NCI-H69 (cell line): Measurements from ENCODE around the gene B3GALT5.

ENCODE experiments used
- DNase-seq: peaks from one replicate; lab custom pipeline; 2025; lab: John Stamatoyannopoulos, UW

The B3GALT5 gene

DNA sequence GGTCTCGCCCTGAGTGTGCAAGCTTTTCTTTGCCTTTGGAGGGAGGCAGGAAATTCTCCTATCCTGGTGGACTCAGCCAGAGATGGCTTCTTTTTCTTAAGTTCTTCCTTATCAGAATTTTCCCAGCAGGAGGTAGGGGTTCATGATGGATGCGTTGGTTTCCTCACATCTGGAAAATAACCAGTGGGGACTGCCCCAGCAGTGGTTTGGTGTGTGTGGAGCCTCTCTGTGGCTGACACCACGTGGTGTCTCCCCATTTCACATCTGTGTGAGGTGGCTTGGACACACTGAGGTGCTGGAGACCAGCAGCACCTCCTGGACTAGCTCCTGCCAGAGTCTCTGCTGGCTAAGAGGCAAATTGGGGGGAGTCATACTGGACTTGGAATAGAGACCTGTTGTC, 32.6 kb downstream of the B3GALT5 start:
- no peak for DNase-seq

DNA sequence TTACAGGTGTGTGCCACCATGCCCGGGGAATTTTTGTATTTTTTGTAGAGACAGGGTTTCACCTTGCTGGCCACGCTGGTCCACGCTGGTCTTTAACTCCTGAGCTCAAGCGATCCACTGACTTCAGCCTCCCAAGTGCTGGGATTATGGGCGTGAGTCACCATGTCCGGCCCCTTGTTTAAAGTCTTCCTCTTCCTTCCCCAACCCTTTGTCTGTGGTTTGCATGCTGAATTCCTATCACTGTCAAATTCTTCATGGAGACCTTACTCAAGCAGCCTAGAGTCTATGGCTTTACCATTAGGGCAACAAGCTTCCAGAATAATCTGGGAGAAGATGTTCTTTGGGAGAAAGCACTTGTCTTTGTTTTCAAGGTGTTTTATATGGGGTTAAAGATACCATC, 34.7 kb downstream of the B3GALT5 start:
- no peak for DNase-seq

DNA sequence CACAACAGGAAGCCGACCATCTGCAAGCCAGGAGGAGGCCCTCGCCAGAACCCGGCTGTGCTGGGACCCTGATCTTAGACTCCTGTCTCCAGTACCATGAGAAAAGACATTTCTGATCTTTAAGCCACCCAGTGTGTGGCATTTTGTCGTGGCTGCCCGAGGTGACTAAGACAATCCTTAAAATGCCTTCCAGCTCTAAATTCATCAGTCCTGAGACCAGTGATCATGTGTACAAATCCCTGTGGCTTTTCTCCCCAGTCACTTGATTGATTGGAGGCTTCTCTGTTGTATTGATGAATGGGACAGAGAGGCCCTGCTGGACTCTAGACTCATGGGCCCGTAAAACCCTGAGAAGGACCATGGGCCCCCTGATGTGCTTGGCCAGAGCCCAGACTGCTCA, 36.1 kb downstream of the B3GALT5 start:
- no peak for DNase-seq

DNA sequence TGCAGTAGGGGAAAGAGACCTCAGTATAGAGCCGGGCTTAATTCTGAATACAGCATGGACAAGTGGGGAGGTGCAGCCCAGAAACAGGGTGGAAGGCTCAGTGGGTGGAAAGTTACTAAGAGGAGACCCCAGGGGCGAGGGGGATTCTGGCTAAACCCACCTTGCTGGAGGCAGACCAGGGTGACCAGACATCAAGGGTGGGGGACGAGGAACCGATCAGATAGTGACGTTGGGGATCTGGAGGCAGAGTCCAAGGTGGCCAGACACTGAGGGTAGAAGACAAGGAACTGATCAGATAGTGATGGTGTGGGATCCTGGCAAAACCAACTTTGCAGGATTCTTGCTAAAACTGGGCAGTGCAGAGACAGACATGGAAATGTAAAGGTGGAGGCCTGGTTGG, 36.8 kb downstream of the B3GALT5 start:
- DNase-seq = no peak

DNA sequence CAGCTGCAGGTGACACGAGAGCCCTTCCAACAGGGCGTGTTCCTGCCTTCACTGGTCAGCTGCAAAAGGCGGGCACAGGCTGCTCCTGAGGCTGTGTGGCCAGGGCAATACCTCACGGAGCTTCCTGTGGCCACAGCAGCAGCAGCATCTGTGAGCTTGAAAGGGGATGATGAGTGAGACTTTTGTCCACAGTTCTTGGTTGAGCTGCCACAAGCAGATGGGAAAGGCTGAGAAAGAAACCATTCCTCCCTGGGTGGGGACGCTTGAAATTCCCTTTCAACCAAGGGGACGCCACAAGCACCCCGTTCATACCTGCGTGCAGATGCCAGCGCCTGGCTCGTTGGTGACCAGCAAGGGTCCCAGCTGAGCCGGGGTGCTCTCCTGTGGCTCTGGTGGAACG, 37.6 kb downstream of the B3GALT5 start:
- DNase-seq = no peak

DNA sequence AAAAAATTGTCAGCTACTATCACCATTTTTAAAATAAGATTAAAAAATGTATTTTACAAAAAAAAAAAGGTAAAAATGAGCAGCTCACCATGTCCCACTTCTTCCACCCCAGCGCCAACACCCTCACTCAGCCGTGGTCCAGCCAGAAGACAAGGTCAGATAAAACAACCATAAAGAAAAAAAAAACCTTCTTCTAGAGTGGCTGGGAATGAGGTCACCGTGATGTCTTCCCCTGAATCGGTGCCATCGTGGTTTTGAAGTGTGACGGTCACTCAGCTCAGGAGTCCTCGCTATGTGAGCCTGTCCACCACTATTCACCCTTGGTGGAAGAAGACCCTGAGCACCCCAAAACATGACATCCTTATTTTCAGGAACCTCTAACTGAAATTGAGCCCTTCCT, 38.1 kb downstream of the B3GALT5 start:
- DNase-seq = no peak

DNA sequence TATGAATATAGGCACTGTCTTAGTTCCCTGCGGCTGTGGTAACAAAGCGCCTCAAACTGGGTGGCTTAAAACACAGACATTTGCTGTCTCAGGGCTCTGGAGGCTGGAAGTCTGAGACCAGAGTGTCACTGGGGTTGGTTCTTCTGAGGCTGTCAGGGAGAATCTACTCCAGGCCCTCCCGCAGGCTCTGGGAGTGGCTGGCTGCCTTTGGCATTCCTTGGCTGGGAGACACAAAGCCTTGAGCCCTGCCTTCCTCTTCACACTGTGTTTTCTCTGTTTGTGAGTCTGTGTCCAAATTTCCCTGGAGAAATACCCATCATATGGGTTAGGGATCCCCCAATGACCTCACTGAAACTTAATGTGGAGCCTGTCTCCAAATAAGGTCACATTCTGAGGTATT, 38.5 kb downstream of the B3GALT5 start:
- no peak for DNase-seq

DNA sequence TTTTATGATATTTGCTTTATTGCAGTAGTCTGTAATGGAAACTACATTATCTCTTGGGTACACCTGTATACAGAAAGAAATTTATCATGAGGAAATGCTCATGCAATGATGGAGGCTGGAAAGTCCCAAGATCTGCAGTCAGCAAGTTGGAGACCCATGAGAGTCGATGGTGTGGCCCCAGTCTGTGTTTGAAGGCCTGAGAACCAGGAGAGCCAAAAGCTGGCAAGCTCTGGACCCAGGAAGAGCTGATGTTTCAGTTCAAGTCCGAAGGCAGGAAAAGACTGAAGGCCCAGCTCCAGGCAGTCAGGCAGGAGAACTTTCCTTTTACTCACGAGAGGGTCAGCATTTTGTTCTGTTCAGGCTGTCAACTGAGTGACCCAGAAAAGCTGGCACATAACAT, 42.2 kb downstream of the B3GALT5 start:
- DNase-seq = no peak

DNA sequence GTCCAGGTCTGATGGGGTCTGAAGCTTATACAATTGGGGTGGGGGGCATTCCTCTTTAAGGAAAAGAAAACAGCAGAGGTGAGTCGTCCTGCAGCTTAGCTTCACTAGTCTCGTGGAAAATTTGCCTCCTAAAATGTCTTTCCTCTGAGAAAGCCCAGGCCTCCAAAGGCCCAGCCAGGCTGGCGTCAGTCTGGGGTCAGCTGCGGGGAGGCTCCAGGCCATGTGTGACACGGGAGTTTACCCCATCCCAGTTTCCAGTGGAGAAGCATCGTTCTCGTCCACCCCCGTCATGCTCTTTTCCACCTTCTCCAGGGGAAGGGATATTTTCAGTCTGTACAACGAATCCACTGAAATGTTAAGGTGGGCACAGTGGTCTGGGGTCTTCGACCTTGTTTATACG, 42.8 kb downstream of the B3GALT5 start:
- no peak for DNase-seq

DNA sequence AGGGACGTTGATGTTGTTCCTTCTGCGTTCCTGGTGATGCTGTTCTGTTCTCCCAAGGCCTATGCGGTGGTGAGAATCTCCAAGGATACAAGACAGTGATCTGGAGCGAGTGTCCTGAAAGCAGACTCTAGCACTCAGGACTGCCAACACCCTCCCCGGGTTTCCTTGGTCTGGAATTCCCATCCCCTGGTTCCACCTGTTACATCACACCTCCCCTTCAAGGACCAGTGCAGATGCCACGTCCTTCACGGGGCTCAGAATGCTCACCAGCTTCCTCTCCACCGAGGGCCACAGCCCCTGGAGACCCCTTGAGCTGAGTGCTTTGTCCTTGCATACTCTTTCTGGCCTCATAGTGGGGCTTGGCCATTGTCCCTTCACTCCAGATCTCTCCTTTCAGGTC, 43.5 kb downstream of the B3GALT5 start:
- DNase-seq = no peak

DNA sequence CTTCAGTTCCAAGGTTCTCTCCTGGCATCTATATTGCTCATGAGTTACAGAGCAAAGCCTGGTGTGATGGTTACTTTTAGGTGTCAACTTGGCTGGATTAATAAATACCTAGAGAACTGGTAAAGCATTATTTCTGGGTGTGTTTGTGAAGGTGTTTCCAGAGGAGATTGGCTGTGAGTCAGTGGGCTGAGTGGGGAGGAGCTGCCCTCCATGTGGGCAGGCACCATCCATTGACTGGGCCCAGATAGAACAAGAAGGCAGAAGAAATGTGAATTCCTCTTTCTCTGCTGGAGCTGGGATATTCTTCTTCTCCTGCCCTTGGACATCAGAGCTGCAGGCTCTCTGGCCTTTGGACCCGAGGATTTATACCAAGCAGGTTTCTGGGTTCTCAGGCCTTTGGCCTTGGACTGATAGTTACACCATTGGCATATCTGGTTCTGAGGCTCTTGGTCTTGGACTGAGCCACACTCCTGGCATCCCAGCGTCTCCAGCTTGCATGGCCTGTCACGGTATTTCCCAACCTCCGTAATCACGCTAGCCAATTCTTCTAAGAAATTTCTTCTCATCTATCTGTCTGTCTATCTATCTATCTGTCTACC, 44.5 kb downstream of the B3GALT5 start:
- no peak for DNase-seq

DNA sequence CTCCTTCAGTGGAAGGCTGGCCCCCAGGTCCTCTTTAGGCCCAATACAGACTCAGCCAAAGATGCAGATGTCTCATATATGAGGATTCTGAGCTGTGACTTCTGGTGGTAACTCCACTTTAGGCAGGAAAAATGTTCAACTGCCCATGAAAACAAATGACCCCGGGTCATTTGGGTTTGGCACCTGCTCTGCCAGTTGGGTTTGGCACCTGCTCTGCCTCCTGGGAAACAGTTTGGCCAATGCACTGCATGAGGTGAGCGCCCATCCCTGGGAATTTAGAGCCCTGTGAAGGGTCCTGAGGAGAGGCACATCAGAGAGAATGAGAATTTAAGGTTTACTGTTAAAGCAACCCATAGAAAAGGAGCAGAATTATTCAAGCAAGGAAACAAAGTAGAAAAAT, 45.3 kb downstream of the B3GALT5 start:
- DNase-seq = peak; percentile 15

DNA sequence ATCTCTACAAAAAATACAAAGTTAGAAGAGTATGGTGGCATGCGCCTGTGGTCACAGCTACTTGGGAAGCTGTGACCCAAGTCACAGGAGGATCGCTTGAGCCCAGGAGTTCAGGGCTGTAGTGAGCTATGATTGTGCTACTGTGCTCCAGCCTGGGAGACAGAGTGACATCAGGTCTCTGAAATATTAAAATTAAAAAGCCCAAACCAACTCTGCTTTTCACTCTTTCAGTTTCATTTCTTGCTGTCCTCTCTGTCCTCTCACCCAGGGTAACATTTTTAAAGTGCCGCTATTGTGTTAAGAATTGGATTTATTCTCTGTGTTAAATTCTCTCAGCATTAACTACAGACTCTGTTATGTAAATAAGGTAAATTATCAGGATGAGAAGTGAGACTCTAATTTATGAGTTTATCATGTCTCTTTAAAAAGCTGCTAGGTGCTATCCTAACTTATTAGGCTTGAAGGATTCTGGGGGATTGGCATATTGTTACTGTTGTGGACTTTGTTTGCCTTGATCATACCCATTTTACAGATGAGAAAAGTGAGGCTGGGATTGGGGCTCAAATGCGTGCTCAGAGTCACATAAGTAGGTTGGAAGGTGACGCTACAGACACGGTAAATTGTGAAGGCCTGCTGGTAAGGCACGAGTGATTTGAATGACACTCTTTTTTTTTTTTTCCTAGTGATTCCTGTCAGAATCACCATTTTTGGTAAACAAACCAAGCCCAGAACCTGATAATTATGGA, 46.5 kb downstream of the B3GALT5 start:
- peak; percentile 21 for DNase-seq

DNA sequence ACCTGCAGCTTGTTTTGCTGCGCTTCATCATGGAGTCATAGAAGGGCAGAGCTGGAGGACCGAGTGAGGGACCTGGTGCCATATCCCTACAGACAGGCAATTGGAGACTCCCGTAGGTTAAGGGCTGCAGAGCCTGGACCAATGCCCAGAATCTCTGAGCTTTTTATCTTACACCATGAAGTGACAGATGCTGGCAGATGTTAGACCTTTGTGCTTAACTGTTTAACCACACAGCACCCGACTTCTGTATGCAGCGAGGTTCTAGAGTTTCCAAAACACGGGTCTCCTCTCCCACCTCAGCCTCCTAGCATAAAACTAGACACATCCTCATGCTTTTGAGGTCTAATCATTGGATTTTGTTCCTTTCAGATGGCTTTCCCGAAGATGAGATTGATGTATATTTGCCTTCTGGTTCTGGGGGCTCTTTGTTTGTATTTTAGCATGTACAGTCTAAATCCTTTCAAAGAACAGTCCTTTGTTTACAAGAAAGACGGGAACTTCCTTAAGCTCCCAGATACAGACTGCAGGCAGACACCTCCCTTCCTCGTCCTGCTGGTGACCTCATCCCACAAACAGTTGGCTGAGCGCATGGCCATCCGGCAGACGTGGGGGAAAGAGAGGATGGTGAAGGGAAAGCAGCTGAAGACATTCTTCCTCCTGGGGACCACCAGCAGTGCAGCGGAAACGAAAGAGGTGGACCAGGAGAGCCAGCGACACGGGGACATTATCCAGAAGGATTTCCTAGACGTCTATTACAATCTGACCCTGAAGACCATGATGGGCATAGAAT, 47.6 kb downstream of the B3GALT5 start:
- peak; percentile 96 for DNase-seq

DNA sequence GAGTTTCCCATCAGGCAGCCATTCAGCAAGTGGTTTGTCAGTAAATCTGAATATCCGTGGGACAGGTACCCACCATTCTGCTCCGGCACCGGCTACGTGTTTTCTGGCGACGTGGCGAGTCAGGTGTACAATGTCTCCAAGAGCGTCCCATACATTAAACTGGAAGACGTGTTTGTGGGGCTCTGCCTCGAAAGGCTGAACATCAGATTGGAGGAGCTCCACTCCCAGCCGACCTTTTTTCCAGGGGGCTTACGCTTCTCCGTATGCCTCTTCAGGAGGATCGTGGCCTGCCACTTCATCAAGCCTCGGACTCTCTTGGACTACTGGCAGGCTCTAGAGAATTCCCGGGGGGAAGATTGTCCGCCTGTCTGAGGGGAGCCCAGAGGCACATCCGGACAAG, 48.4 kb downstream of the B3GALT5 start:
- DNase-seq = no peak

DNA sequence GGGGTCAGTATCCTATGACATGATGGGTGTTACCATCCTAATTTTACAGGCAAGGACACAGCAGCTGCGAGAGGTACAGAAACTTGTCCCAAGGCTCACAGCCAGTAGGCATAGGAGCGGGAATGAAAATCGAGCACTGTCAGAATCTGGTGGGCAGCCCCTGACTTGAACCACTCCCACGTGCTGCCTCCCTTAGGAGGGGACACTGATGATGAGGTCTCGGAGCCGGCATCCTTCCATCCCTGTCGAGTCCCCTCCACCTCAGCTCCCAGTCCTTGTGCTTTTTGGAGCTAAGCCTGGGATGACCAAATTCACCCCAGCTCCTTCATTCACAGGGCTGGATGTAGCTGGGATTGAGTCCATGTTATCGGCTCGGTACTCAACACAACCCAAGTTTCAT, 49.0 kb downstream of the B3GALT5 start:
- no peak for DNase-seq

DNA sequence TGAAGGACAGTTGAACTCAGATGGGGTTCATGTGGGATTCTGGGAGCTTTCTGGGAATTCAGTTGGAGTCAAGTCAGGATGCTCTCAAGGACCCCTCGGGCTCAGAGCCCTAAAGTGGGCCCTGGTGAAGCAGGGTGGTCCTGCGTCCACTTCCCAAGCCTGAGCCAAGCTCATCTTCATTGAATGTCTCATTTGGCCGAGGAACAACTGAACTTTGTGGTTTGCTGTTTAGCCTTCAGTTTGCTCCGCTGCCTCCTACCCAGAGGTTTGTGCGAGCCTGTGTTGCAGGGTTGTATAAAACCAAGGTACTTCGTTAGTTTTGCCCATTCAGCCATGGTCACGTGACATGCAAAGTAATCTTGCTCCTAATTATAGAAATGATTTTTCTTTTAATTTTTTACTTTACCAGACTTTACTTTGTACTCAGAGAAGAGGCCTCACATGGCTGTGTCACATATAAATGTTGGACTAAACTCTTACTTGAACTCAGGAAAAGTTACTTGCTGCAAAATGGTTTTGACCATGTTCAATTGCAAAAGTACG, 49.7 kb downstream of the B3GALT5 start:
- DNase-seq = no peak

DNA sequence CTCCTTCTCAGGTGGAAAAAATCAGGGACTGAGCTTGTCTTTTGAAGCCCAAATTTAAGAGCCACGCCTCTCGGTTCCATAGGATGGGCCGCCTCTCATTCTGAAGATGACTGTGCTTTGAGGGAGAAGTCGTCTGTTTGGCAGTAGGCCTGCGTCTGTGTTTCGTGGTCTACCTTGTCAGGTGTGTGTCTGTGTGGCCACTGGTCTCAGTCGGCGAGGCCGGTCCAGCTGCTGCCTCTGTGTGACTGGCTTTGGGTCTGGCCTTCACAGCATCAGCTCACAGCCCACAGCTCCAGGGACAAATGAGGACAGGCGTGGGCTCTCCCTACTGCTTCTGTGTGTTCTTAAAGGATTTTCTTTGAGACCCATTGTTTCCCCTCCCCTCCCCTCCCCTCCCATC, 50.3 kb downstream of the B3GALT5 start:
- DNase-seq = no peak

DNA sequence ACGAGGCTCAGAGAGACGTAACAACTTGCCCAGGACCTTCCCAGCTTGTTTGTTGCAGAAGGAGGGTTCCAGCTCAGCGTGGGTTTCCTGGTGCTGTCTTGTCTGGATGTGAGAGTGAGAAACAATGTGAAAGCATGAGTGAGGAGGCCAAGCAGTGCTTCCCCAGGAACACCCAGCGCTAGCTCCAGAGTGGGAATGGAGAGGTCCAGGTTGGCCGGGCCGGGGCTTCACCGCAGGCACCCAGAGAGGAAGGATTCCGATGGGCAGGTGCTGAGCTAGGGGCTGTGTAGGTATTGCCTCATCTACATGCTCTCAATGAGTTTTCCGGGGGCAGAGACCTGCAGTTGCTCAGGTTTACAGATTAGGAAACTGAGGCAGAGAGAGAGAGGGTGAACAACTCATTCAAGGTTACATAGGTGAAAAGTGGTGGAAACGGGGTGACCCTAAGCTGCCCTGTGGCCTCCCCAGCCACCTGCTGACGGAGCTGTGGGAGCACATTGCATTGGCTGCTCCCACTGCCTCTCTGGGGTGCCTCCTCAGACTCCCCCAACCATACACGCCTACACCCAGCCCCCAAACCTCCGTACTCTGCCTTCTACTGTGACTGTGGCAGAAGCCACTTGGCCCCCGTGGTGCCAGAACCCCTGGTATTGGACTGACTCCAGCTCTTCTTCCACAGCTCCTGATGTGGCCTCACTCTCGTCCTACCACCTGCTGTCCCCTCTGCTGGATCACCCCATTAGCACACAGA, 51.2 kb downstream of the B3GALT5 start:
- DNase-seq = no peak

DNA sequence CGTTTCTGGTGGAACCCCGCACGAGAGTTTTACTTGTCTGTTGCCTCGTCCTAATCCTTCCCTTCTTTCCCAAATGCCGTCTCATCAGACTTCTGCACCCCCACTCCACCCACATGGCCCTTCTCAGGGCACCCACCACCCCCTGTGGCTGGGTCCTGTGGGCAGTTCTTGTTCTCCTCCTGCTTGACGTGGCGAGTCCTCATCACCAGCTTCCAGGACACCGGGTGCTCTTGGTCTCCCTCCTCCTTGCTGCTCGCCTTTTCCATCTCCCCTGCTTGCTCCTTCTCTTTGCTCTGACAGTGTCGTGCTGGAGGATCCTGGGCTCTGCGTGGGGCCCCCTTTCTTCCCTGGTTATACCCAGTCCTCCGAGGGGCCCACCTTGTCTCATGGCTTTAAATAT, 51.8 kb downstream of the B3GALT5 start:
- no peak for DNase-seq

DNA sequence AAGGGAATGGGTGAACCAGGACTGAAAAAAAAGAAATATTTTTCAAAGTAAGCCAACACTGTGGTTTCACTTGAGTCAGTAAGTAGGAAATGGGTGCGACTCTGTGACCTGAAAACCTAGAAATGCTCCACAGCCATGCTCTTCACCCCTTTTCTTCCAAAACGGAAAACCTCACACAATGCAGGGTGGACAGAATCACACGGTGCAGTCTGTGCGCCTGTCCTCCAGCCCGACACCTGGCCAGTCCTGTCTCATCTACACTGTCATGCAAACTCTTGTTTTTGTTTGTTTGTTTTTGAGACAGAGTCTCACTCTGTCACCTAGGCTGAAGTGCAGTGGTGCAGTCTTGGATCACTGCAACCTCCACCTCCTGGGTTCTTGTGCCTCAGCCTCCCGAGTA, 53.3 kb downstream of the B3GALT5 start:
- DNase-seq = no peak

DNA sequence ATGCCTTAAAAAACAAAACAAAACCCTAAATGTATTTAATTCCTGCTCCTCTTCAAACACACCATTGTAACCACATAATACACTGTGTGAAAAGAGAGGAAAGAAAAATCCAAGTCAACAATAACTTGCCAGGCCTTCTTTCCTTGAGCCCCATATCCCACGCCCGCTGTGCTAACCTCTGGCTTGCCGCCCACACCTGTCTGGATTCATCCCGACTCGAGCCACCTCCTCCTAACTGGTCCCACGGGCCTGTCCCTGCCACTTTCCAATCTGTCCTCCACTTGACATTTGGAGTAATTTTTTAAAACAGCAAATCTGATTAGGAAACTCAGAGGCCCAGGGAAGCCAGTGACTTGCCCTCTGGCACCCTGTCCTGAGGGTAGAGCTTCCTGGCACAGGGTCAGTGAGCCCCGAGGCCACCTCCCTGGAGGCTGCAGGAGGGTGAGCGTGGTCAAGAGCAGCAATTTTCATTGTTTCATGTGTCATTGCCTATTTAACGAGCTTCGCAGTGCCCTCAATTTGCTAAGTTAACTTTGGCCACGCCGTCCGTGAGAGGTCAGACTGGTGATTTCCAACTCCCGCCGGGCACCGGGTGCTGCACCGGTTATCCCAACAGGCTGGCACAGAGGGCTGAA, 54.1 kb downstream of the B3GALT5 start:
- DNase-seq = peak; percentile 26
